PC-3 (cell line): ENCODE results near the gene PTS.

Source experiments
- EZH2 ChIP-seq: fragments of 300-600 bp; sonication (generic); IDR thresholded peaks from one replicate; pipeline ENCODE4 v1.6.1; 2017; ENCODE audit warnings: antibody characterized with exemption, mild to moderate bottlenecking, low read length; ENCODE audit not compliant: unreplicated experiment
- EZH2phosphoT487 ChIP-seq: fragments of 300-600 bp; sonication (generic); IDR thresholded peaks from 2 replicates; pipeline ENCODE4 v1.6.1; 2018; ENCODE audit warnings: mild to moderate bottlenecking, antibody characterized with exemption, low read length, borderline replicate concordance
- TF ChIP-seq, protein P1 (sequence below): fragments of 300-600 bp; sonication (generic); conservative IDR thresholded peaks from 2 replicates; pipeline ENCODE4 v1.5.1; 2017; ENCODE audit warnings: antibody characterized with exemption, low read depth, mild to moderate bottlenecking, low read length

DNA sequence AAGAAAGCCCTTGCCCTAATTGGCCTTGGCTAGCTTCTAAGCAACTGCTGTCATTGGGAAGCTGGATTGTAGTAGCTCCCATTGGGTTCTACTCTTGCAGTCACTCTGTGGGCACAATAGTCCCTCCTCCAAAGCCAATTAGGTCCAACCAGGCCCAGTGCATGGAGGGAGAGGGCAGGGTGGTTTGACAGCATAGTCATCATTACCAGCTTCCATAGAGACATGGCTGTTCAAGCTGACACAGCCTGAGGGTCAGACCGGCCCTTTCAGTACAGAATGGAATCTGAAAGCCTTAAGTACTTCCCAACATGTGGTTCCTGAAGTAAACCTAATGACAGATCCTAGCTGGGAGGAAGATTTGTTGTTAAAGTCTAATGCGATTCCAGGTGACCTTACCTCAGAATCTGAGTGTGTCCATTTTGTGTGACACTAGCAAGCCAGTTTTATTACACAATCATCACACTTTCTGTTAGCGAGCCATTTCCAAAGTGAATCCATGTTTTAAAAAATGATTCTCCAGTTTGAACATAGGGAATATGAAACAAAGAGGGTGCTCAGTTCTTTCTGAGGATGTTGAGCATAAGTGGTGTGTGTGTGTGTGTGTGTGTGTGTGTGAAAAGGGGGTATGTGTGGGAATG lies 27.5 kb downstream of the PTS start:
- TF ChIP-seq, protein P1, sequence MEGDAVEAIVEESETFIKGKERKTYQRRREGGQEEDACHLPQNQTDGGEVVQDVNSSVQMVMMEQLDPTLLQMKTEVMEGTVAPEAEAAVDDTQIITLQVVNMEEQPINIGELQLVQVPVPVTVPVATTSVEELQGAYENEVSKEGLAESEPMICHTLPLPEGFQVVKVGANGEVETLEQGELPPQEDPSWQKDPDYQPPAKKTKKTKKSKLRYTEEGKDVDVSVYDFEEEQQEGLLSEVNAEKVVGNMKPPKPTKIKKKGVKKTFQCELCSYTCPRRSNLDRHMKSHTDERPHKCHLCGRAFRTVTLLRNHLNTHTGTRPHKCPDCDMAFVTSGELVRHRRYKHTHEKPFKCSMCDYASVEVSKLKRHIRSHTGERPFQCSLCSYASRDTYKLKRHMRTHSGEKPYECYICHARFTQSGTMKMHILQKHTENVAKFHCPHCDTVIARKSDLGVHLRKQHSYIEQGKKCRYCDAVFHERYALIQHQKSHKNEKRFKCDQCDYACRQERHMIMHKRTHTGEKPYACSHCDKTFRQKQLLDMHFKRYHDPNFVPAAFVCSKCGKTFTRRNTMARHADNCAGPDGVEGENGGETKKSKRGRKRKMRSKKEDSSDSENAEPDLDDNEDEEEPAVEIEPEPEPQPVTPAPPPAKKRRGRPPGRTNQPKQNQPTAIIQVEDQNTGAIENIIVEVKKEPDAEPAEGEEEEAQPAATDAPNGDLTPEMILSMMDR: no peak
- TF ChIP-seq EZH2 (no peak), EZH2phosphoT487 (no peak)
